GM12875 (cell line): ENCODE data around the gene RASSF6.
"Not testable (repeated sequence)": the region's sequence is repeated elsewhere in the genome, so short reads cannot be mapped to it uniquely, and the experiment has no call there.

Experiments used
- H3K4me3 ChIP-seq: one replicate; pipeline ENCODE4 v1.5.1; 2011; ENCODE audit warnings: low read depth, low read length, control low read depth
- CTCF ChIP-seq: IDR thresholded peaks from 2 replicates; pipeline ENCODE4 v1.5.1; 2011; ENCODE audit warnings: low read depth, mild to moderate bottlenecking, control low read depth, inconsistent platforms, low read length, moderate library complexity, borderline replicate concordance; ENCODE audit not compliant: insufficient read depth

The RASSF6 gene

GRCh38 chr4:73576381-73576780 lies 43.9 kb downstream of the RASSF6 start:
- no peak for TF ChIP-seq CTCF
- H3K4me3 ChIP-seq: no peak overlapping the region

- no peak overlapping the region for H3K4me3 ChIP-seq
Measured at GRCh38 chr4:73575660-73576059, 44.6 kb downstream of the RASSF6 start.

GRCh38 chr4:73573794-73574528 lies 46.3 kb downstream of the RASSF6 start:
- no peak overlapping the region for H3K4me3 ChIP-seq
- TF ChIP-seq CTCF: peak; percentile 87

More at GRCh38 chr4:73575660-73576059, 44.6 kb downstream of the RASSF6 start:
- no peak for TF ChIP-seq CTCF

GRCh38 chr4:73550865-73551264 lies 69.4 kb downstream of the RASSF6 start:
- H3K4me3 ChIP-seq: not testable (repeated sequence)

DNA sequence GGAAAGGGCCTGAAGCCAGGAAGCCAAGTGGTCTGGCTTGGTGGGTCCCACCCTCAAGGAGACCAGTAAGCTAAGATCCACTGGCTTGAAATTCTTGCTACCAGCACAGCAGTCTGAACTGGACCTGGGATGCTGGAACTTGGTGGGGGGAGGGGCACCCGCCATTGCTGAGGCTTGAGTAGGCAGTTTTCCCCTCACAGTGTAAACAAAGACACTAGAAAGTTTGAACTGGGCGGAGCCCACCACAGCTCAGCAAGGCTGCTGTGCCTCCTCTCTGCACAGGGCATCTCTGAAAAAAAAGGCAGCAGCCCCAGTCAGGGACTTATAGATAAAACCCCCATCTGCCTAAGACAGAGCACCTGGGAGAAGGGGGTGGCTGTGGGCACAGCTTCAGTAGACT lies 75.6 kb downstream of the RASSF6 start:
- H3K4me3 ChIP-seq: no peak overlapping the region
- TF ChIP-seq CTCF: no peak

- no peak for TF ChIP-seq CTCF
- no peak overlapping the region for H3K4me3 ChIP-seq
Measured at GRCh38 chr4:73541251-73541650, 79.0 kb downstream of the RASSF6 start.

GRCh38 chr4:73540826-73541225 lies 79.4 kb downstream of the RASSF6 start:
- TF ChIP-seq CTCF: no peak
- no peak overlapping the region for H3K4me3 ChIP-seq
